NCI-H2196 treated with DMSO at 0.1 percent for 48 hours (cell line): Measurements from ENCODE around the gene BACH2.
"Not testable (repeated sequence)": the region's sequence is repeated elsewhere in the genome, so short reads cannot be mapped to it uniquely, and the experiment has no call there.

Source experiments
- DNase-seq: peaks from one replicate; lab custom pipeline; 2025; ENCODE audit not compliant: unreplicated experiment; lab: John Stamatoyannopoulos, UW

The BACH2 gene

DNA sequence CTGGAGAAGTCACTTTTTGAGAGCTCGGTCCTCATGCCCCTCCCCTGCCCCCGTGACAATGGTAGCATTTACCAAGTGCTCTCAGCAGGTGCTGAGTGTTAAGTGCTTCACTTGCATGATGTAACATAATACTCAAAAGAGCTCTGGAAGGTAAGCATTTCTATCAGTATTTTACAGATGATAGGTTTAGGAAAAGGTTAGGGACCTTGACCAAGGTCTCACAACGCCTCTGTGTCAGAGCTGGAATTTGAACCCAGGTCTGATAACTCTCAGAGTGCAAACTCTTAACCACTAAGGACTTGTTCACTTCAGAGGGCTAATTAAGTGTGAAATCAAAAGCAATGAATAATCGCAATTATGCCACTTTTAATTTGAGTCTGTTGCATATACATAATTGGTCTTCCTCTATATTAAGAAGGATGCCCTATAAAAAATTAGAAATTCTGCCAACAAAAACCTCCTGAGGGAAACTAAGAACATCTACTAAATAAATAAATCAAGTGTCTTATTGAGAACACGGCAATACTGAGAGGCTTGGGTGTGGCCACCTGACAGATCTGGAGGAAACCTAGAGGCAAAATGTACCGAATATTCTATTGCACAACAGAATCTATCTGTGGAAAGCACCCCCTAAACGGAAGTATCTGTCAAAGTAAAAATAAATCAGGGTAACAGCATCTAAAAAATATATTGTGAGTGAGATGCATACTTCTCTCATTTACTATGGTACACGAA is 109.8 kb downstream of the BACH2 start:
- DNase-seq: no peak

DNA sequence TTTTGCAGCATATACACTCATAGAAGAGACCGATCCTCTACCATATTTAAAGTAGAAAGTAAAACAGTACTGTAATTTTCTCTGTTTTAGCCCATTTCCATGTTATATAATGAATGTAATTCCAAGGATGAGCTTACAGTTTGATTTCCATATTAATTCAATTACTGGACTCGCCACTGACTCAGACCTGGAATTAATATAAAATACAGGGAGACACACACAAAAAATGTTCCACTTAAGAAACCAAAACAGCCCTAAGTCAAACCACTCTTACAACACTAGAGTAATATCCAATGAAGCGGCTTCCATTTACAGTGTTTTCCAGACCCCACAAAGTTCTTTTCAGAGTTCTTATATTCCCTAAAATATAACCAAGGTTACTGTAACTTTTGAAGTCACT is 110.6 kb downstream of the BACH2 start:
- no peak for DNase-seq

DNA sequence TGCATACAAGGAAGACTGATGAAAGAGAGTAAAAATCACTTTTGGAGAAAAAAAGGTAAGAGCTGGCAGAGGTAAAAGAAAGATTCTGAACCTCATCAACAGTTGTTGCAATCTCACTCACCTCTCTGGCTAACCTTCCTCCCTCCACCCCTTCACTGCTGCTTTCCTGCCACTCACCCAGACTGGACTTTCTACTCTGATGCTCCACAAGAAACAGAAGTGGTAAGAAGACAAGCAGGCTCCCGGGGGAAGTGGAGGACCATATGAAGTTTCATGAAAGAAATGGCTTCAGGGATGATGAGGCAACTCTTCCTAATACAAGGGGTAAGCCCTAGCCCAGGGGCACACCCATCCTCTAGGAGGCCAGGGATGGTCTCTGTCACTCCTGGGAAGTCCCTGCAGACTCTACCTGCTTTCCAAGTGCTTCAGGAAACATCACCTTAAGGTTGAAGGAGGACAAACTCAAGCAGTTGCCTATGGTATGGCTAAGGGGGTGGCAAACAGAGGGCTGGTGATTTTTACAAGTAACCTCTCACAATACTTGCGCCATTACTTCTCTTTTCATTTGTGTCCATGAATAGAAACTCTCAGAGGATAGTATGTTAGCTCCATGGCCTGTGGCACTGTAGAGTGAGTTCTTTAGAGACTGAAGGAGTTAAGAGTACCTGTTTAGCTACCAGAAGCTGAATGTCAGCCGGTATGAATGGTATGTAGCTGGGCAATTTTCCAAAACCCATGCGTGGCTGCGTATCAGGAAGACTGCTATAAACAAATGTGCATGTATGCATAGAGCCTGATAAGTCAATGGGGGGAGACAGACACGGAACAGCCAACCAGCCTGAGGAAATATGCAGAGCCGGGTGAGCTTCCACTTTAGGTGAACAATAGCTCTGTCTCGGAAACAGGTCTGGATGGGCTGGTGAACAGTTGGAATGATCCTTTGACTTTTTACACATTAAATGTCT is 112.0 kb downstream of the BACH2 start:
- DNase-seq: no peak

DNA sequence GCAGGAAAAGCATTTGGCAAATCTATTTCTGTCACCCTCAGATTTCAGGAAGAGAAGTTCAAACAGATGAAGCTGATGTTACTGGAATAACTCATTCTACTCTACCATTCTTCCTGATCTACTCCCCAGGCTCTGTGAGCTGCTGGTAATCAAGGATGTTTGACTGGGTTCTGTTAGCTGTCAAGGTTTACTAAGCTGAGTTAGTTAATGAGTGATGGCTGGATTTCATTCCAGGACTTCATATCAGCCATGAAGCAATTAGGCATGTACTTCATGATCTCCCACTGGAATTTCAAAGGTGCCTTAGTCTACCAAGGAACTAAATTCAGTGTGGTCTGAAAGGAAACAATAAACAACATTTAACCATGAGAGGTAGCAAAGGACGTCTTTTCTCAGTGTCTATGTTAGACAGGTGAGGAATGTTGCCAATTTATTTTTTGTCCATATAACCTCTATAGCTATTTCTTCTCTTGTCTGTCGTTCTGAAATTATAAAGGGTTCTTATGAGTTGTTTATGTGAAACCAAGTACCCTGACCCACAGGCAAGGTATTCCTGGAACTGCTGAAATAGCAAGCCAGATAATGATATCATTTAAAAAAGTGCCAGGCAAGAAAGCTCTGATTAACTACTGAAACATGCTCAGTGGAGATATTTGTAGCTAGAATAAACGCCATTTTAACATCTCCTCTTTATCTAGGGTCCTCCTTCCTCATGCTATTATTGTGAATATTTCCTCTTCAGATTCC is 112.9 kb downstream of the BACH2 start:
- no peak for DNase-seq

DNA sequence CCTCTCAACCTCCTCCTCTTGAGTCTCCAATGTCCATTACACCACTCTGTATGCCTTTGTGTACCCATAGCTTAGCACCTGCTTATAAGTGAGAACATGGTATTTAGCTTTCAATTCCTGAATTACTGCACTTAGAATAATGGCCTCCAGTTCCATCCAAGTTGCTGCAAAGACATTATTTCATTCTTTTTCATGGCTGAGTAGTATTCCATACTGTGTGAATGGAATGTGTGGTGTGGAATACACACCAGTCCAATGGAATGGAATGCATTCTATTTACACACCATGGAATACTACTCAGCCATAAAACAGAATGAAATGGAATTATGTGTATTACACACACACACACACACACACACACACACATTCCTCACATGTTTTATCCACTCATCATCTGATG is 116.1 kb downstream of the BACH2 start:
- DNase-seq: no peak

DNA sequence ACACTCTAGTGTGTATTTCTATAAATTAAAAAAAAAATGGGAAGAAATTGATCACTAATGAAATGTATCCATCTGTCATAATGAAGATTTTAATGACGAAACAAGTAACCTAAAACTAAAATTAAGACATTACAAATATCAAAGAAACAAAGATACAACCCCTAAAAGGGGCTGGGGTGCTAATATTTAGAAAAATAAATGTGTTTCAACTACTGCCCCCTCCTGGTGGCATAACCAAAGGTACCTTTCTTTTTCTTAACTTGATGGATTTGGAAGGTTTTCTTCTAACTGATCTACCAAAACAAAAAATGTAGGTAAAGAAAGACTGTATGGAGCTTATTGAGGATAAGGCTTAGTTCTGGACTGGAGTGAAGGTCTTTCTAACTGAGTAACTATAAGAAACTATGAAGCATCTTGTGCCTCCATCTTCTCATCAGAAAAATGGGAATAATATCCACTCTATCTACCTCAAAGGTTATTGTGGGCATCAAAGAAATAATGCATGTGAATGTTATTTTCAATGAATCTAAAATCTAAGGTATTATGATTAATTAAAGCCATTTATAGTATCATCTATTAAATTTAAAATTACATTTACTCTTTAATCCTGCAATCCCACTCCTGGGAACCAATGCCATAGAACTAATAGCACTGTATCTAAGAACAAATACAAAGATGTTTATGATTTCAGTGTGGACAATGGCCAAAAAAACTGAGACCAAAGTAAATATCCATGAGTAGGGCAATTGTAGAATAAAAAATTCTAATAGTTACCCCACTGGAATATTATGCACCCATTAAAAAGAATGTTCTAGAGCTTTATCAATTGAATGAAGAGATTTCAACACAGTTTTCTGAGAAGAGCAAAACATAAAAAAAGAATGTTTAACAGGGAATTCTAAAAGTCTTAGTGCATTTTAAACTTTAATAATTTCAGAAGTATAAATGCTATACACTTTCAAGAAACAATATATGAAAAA is 117.2 kb downstream of the BACH2 start:
- DNase-seq: no peak

DNA sequence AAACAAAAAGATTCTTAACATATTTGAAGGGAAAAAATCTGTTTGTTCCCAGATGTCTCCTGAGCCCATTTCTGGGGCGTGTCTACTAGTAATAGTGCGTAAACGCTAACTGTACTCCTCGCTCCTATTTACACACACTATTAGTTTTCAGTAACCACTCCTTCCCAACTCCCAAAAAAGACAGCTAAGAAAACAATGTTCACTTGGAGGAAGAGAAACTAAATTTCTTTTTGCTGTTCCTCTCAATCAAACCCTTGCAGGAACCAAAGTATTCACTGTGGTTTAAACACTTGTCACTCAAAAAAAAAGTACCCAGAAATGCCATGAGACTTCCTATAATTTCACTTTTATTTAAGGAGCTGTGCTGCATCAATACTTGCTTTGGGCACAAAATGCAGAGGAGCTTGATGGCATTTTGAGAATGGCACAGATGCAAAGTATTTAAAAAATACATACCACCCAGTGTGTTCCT is 118.2 kb downstream of the BACH2 start:
- DNase-seq: no peak

DNA sequence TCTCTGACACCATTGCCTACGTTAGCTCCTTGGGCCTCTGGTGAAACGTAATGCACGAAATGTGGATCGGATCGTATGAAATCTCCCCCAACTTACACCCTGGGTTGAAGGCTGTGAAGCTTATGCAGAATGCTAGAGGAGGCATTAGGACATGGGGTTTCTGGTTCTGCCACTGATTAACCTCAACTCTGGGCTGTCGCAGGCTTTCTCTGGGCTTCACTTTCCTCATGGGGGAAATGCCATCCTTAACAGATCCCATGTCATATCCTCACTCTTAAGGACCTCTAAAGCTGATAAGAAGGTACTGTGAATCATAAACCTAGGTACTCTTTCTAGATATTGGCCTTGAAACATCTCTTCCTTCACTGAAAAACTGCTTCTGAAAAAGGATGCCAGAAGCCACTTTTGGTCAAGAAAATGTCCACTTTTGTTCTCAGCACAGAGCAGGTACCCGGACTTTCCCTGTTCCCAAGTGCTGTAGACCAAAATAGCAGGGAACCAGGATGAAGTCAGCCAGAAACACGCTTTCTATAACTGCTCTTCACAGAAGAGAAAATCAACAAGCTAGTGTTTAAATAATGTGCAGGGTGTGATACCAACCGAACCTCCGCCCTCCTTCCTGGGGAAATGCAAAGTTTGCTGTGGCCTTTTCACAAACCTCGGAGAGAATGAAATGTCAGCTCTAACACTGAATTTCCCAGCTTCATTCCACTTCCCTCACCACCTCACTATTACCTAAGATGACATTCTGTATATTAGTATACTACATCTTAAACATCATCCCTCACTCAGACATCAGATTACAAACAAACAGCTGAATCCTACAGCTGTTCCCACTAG is 118.9 kb downstream of the BACH2 start:
- no peak for DNase-seq

DNA sequence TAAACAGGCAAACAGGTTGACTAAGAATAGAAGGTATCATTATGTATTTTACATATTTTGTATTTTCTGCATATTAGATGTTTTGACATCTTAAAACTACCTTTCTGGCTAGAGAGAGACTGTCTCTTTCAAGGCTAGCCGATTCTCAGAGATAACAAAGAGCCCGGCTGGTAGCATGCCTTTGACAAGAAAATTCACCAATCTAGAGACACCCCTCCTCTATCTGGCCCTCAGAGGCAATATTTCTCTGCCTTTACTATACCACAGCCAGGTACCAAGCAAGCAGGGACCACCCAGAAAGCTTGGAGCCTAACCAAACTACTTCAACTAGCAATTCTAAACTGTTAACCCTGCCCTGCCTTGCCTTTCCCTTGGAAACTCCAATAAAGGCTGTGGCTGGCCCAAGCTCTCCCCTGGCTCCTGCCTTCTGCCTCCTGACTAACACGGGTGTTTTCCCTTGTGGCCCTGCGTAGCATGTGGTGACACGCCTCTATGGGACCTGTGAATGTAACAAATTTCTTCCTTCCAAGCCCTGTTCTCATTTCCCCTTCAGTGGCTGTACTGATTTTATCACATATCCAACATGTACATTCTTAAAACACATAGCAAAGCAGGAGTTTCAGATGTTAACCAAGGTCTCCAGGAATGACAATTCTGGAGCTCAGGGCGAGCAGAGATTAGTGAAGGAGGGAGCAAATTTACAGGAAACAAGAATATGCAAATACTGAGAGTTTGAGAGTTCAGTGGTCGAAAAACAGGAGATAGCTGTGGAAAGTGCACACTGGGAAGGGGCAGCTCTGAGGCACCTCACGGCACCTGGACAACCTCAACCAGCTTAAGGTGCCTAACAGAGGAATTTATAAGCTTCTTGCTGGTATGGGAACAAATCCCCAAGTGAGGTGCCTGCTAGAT is 120.8 kb downstream of the BACH2 start:
- no peak for DNase-seq

DNA sequence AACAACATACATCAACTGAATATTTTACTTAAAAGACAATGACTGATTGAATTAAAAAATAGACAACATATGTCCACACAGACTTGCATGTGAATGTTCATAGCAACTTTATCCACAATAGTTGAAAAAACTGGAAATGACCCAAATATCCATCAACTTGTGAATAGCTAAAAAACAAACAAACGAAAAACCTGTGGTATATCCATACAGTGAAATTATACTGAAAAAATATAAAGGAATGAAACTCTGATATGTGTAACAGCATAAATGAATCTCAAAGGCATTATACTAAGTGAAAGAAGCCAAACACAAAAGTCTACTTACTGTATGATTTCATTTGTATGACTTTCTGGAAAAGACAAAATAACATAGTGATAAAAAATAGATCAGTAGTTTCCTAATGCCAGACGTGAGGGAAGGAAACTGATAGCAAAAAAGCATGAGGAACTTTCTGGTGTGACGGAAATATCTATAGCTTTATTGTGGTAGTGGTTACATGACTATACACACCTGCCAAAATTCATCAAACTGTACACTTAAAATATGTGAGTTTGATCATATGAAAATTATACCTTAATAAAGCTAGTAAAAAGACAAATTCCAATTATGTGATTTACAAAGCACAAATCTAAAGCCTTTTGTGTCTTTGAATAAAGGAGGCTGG is 123.2 kb downstream of the BACH2 start:
- DNase-seq: no peak

DNA sequence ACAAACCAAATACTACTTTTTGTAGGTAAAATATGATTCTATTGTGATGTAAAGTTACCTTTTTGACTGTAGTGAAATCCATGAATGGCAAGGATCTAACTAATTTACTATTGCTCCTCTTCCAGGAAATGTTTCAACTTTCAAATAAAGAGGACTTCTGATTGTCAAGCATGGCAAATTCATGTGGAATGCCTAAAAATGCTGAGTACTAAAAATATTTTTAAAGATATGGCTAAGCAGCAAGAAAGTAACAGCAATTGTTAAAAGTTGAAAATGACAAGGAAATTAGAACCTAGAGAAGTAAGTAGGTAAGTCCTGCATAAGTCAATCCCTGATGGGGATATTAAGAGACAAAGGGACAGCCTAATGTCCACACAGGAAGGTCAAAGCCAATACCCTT is 126.0 kb downstream of the BACH2 start:
- DNase-seq: no peak

DNA sequence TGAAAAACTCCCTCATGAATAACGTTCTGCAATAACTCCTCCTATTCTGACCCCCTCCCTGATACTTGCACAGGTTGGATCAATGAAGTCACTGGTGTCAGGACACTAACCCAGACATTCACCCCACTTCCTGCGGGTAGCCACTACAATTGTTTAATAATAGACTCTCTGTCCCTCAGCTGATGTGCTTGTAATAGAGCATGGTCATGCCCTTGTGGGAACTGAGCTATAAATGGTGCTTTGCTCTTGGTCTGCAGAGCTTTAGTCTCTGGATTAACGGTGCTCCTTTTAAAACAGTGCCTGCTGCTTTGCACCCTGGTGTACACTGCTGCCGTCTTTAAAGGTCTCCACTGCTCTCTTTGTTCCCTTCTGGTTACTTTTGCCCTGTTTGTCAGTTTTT is 127.3 kb downstream of the BACH2 start:
- DNase-seq: no peak

DNA sequence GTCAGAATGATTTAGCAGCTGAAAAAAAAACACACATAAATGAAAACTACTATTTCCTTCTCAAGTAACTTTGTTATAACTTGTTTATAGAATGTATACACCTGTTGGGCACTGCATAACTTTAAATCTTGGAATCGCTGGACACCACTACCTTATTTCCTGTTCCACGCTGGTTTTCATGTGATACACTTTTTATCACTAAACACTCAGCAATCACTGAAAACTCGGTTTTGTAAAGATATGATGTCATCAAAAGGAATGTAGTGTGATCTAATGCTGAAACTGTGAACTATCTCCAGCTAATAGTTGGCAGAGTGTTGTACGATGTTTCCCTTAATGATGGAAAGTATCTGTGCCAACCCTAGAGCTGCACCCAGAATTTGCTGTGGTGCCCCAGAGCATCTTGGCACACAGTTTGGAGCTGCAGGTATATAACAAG is 127.9 kb downstream of the BACH2 start:
- DNase-seq: no peak

DNA sequence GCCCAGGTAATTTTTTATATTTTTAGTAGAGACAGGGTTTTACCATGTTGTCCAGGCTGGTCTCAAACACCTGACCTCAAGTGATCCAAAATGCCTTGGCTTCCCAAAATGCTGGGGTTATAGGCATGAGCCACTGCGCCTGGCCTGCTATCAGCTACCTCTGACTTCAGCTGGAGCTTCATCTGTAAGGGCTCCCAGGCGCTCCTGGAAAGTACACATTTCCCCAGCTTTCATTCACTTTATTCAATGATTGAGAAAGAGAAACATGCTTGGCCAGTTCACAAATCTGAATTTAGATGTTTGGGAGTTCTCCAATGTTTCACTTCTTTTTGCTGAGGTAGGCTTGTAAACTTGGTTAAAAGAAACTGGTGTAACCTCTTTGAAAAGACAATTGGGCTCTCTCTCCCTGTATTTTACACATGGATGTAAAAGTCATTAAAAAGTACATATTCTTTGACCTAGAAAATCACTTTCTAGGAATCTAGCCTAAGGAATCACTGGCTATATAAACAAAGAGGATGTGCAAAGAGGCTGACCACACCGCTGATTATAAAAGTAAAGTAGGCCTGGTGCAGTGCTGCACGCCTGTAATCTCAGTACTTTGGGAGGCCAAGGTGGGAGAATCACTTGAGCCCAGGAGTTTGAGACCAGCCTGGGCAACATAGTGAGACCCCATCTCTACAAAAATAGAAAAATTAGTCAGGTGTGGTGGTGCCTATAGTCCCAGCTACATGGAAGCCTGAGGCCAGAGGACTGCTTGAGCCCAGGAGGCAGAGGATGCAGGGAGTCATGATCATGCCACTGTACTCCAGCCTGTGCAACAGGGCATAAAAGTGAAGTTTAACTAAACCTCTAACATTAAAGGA is 128.9 kb downstream of the BACH2 start:
- DNase-seq: no peak

DNA sequence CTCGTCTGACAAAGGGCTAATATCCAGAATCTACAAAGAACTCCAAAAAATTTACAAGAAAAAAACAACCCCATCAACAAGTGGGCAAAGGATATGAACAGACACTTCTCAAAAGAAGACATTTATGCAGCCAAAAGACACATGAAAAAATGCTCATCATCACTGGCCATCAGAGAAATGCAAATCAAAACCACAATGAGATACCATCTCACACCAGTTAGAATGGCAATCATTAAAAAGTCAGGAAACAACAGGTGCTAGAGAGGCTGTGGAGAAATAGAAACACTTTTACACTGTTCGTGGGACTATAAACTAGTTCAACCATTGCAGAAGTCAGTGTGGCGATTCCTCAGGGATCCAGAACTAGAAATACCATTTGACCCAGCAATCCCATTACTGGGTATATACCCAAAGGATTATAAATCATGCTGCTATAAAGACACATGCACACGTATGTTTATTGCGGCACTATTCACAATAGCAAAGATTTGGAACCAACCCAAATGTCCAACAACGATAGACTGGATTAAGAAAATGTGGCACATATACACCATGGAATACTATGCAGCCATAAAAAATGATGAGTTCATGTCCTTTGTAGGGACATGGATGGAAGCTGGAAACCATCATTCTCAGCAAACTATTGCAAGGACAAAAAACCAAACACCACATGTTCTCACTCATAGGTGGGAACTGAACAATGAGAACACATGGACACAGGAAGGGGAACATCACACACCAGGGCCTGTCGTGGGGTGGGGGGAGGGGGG is 130.3 kb downstream of the BACH2 start:
- not testable (repeated sequence) for DNase-seq
